GM18951 (cell line): ENCODE data around the gene FAM241A.
"Not testable (repeated sequence)": the region's sequence is repeated elsewhere in the genome, so short reads cannot be mapped to it uniquely, and the experiment has no call there.

Experiments
- POLR2A ChIP-seq: IDR thresholded peaks from 4 replicates; pipeline ENCODE4 v1.6.1; 2011; ENCODE audit warnings: mild to moderate bottlenecking; ENCODE audit not compliant: insufficient read length, insufficient read depth; ENCODE audit errors: extremely low read depth
- in situ Hi-C: fragments of 300-500 bp; cut with MboI; formaldehyde crosslinking; loops from one replicate; pipeline ENCODE4 v1.12.0; 2022; ENCODE audit warnings: low sequenced_read_pairs, mixed read lengths, inconsistent platforms; ENCODE audit not compliant: unreplicated experiment

Gene FAM241A

DNA sequence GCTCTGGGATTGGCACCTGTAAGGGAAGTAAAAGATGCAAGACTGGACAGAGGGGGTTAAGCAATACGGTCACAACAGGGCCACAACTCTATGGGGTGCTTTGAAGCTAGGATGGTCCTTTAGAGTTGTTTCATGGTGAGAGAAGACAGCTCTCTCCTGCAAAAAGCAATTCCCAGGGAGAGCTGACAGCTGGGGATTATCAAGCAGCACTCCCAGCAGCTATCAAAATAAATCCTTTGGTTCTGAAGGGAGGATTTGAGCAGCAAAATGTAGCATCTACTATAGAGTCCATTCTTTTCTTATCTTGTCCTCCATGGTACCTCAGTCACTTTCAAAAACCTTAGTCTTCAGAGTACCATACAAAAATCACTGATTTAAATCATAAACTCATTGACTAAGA is 51.2 kb downstream of the FAM241A start:
- no peak for TF ChIP-seq POLR2A
- in situ Hi-C loops = no loop called here

DNA sequence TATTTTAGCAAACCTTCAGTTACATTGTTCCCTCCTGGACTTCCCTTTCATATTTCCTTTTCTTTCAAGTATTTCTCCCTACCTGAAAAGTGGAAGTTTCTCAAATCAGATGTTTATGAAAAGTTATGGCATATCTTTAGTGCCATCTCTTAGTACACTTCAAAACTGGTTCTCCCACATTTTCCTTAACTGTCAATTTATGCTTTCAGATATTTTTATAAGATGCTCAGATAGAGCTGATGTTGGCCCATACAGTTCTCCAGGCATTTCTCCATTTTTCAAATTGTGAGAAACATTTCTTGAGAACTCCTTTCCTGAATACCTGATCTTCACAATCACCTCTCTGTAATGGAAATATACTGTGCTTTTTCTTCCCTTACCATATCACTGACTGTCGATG is 53.8 kb downstream of the FAM241A start:
- no peak for TF ChIP-seq POLR2A
- in situ Hi-C loops = no loop called here

DNA sequence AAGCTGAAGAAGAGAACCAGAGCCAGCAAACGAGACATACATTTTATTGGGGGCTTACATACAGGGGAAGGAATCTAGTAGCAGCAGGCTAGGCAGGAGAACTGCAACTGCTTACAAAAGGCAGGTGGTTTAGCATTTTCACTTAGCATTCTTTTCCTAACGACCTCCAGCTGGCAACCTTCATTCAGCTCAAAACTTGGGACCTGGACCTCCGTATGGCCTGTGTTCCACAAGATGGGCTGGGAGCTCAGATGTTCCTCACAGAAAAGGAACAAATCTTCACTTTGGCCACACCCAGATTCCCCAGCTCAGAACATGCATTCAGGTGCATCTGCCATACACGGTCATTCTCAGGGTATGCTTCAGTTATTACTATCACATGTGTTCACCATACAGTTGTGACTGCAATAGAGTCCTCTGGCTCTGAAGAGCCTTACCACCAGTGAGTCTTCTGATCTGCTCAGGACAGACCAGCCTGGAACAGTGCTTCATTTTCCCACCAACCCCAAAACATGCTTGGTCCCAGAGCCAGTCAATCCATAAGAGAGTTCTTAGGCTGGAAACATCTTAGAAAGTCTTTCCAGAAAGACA is 56.8 kb downstream of the FAM241A start:
- in situ Hi-C loops = no loop called here
- TF ChIP-seq POLR2A = no peak

DNA sequence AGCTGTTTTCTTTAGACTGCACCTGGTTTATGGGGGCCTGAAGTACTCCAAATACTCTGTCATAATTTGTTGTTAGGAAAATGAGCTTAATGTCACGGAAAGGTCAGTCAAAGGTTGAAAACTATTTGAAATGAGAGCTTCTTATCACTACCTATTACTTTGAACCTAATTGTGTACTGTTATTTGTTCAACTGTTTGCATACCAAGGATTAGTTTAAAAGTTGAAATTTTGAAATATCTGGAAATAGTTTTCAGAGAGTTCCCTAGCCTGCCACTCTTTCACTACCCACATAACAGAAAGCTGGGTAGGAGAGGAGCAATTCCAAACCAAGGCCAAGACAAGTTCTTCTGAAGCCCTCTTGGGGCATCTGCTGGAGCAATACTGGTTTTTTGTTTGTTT is 58.3 kb downstream of the FAM241A start:
- TF ChIP-seq POLR2A = no peak
- in situ Hi-C loops = no loop called here

- TF ChIP-seq POLR2A = no peak
- in situ Hi-C loops = no loop called here
Observed at GRCh38 chr4:112206431-112206830, 61.2 kb downstream of the FAM241A start.

DNA sequence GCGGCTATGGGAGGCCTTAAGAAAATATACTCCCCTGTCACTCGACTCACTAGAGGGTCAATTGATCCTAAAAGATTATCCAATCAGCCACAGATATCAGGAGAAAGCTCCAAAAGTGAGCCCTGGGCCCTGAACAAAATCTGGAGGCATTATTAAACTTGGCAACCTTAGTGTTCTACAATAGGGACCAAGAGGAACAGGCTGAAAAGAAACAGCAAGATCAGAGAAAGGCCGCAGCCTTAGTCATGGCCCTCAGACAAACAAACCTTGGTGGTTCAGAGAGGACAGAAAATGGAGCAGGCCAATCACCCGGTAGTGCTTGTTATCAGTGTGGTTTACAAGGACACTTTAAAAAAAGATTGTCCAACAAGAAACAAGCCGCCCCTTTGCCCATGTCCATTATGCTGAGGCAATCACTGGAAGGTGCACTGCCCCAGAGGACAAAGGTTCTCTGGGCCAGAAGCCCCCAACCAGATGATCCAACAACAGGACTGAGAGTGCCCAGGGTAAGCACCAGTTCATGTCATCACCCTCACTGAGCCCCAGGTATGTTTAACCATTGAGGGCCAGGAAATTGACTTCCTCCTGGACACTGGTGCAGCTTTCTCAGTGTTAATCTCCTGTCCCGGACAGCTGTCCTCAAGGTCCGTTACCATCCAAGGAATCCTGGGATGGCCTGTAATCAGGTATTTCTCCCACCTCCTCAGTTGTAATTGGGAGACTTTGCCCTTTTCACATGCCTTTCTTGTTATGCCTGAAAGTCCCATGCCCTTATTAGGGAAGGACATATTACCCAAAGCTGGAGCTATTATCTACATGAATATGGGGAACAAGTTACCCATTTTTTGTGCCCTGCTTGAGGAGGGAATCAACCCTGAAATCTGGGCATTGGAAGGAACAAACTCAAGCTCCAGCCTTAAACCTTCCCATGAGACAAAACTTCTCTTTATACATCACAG is 63.2 kb downstream of the FAM241A start:
- in situ Hi-C loops = not testable (repeated sequence)

GRCh38 chr4:112210777-112211176 is 65.5 kb downstream of the FAM241A start:
- TF ChIP-seq POLR2A = no peak

DNA sequence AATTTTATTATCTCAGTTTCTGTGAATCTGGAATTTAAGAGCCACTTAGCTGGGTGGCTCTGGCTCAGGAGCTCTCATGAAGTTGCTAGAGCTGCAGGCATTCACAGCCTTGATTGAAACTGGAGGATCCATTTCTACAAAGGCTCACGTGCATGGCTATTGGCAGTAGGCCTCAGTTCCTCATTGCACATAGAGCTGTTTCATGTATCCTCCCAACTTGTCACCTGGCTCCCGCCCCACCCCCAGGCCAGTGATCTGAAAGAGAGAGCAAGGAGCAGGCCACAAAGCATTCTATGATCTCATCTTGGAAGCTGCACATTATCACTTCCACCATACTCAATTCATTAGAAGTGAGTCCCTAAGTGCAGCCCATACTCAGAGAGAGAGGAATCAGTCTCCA is 67.8 kb downstream of the FAM241A start:
- in situ Hi-C loops = no loop called here
- no peak for TF ChIP-seq POLR2A

More at GRCh38 chr4:112210777-112211176, 65.5 kb downstream of the FAM241A start:
- in situ Hi-C loops = no loop called here

DNA sequence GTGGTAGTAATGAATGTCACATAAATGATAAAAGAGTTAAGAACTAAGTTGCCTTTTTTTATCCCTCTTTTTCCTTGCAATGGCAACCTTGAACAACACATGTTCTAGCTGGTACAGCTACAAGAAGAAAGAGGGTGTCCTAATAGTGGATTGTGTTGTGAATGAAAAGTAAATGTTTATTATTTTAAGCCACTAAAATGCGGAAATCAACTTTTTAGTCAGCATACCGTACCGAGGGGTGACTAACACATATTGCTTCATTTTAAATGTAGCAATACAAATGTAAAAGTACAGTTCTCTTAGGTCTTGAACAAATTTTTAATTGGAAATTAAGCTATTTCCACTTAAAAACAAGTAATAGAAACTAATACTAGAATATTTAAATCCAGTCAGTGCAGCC is 68.6 kb downstream of the FAM241A start:
- TF ChIP-seq POLR2A = no peak
- in situ Hi-C loops = no loop called here

DNA sequence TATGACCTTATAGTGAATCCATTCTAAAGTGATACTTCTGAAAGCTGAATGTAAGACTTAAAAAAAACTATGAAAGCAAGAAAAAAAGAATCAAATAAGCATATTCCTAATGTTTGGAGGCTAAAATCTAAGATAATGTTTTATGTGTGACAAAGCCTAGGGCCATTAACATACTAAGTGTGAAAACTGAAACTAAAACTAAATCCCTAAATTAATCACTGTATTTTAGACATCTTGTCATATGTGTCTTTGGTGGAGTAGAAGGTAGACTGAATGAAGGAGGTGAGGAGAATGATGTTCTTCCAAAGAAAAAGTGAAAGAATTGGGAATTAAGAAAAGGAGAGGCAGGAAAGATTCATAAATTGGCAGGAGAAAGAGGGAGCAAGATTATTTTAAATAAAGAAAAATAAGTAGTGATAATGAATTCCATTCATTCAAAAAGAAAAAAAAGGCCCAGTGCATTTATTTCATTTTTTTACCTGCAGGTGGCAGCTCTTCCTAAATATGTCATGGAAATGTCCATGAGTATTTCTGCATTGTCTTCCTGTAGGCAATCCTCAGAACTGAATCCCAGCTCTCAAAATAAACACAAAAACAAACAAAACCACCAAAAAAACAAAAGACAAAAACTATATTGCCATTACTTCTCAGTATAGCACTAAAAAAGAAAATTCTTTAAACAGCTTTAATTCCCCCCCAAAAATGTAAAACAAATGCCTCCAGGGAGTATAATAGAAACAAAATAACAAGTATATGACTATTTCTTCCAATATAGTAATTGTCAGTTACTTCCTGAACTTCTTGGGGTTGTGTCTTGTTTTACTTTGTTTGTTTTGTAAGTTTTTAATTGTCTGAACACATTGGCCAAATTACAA is 69.4 kb downstream of the FAM241A start:
- in situ Hi-C loops = no loop called here
- no peak for TF ChIP-seq POLR2A

GRCh38 chr4:112219826-112220366 is 74.6 kb downstream of the FAM241A start:
- no peak for TF ChIP-seq POLR2A
- in situ Hi-C loops = no loop called here

- TF ChIP-seq POLR2A = no peak
- in situ Hi-C loops = no loop called here
Observed at GRCh38 chr4:112222219-112222955, 77.1 kb downstream of the FAM241A start.

DNA sequence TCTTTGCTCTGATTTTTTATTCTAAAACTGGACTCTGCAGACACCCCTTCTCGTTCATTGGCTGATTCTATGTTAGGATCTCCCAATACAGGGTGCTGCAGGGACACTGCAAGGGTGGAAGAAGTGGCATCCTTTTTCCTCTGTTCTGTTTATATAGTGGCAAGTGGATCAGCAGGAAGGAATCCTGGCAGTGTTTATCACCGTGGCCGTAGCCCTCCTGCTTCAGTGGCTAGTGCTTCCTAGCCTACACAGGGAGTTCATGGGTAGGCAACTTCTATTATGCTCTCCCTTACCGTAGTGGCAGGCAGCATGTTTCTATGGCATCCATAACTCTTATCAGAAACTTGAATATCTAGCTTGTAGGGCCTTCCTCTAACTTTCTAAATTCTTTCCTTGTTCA is 79.9 kb downstream of the FAM241A start:
- in situ Hi-C loops = no loop called here
- no peak for TF ChIP-seq POLR2A
